MCF 10A (cell line): Measurements from ENCODE around the gene EVA1B. TPM values are rescaled to one million over a fixed set of nuclear protein-coding genes. Genes with fewer than 3 reads are reported as not detected.

ENCODE experiments used
- BruUV-seq: library from RNA; stranded (reverse); fragments of 400-500 nt; replicated peaks from 2 replicates; lab custom pipeline; 2021; lab: Mats Ljungman, UMichigan
- CTCF ChIA-PET: fragments of 300-600 bp; sonication (Branson Sonifier 250); formaldehyde crosslinking; extraction: SDS; loops from one replicate; lab custom pipeline; 2021; ENCODE audit warnings: antibody characterized with exemption, inconsistent platforms; lab: Yijun Ruan, JAX
- POLR2A ChIA-PET: fragments of 300-600, 350-650 bp; sonication (Branson Sonifier 250); formaldehyde crosslinking; extraction: SDS; loops from one replicate; lab custom pipeline; 2020; ENCODE audit warnings: antibody characterized with exemption, inconsistent platforms; lab: Yijun Ruan, JAX
- DNase-seq: peaks from one replicate; pipeline ENCODE4 v3.0.0-alpha.2; 2018; ENCODE audit not compliant: unreplicated experiment
- H3K27ac Mint-ChIP-seq: one replicate; pipeline ENCODE4 v1.8.0; 2022; ENCODE audit warnings: mild to moderate bottlenecking, low read depth, mixed read lengths; ENCODE audit not compliant: unreplicated experiment
- H3K27me3 Mint-ChIP-seq: one replicate; pipeline ENCODE4 v1.8.0; 2022; ENCODE audit warnings: mixed read lengths; ENCODE audit not compliant: insufficient read depth, unreplicated experiment
- H3K36me3 Mint-ChIP-seq: one replicate; pipeline ENCODE4 v1.8.0; 2022; ENCODE audit warnings: mild to moderate bottlenecking, moderate library complexity, mixed read lengths; ENCODE audit not compliant: insufficient read depth, unreplicated experiment
- H3K4me1 Mint-ChIP-seq: one replicate; pipeline ENCODE4 v1.8.0; 2022; ENCODE audit warnings: mixed read lengths; ENCODE audit not compliant: insufficient read depth, unreplicated experiment
- H3K4me3 Mint-ChIP-seq: one replicate; pipeline ENCODE4 v1.8.0; 2022; ENCODE audit warnings: mild to moderate bottlenecking, moderate library complexity, mixed read lengths; ENCODE audit not compliant: unreplicated experiment
- H3K9me3 Mint-ChIP-seq: one replicate; pipeline ENCODE4 v1.8.0; 2022; ENCODE audit warnings: mixed read lengths; ENCODE audit not compliant: unreplicated experiment
- intact Hi-C: fragments of 100-400 bp; cut with micrococcal nuclease; formaldehyde crosslinking; loops from 2 replicates; pipeline ENCODE4 v1.14.1; 2022
- total RNA-seq: library from RNA; stranded (reverse); gene quantifications from 2 replicates; pipeline ENCODE4 v1.2.3, GENCODE V29; 2022
- TF ChIP-seq, protein P1 (sequence below): fragments of 200-600 bp; IDR thresholded peaks from one replicate; pipeline ENCODE4 v1.8.0; 2022; ENCODE audit warnings: antibody characterized with exemption, mild to moderate bottlenecking; ENCODE audit not compliant: unreplicated experiment

The EVA1B gene
- total RNA-seq, 1 experiment from 2014 or later = 4.8 TPM

DNA sequence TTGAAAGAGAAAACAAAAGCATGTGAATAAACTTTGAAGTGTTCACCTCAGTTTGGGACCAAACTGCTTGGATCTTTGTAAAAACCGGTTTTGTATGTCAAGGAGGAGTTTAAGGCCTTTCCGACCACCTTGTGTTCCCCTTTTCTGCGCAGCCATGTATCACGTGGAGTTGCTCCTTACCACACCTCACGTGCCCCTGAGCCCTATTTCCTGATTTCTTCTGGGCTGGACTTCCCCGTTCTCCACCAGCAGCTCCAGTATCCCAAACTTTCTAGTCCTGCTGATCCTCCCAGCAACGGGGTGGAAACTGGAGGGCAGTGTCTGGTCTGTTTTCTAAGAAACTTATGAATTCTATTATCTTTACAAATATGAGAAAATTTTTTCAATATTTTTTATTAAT lies 18.9 kb downstream of the EVA1B start:
- TSS peak; percentile 67 for BruUV-seq
- CTCF ChIA-PET = interaction anchor here (1.0 kb wide), 1 partner anchor 19 kb away, joined by 3 read pairs; no protein-coding TSS in a partner anchor
- Mint-ChIP-seq H3K27ac (no peak overlapping the region), H3K4me3 (no peak overlapping the region), H3K36me3 (peaks cover 83% of the 10 kb centered on the region), H3K9me3 (no peaks in the 10 kb centered on the region), H3K27me3 (no peaks in the 10 kb centered on the region), H3K4me1 (peaks cover 18% of the 10 kb centered on the region)
- TF ChIP-seq, protein P1, sequence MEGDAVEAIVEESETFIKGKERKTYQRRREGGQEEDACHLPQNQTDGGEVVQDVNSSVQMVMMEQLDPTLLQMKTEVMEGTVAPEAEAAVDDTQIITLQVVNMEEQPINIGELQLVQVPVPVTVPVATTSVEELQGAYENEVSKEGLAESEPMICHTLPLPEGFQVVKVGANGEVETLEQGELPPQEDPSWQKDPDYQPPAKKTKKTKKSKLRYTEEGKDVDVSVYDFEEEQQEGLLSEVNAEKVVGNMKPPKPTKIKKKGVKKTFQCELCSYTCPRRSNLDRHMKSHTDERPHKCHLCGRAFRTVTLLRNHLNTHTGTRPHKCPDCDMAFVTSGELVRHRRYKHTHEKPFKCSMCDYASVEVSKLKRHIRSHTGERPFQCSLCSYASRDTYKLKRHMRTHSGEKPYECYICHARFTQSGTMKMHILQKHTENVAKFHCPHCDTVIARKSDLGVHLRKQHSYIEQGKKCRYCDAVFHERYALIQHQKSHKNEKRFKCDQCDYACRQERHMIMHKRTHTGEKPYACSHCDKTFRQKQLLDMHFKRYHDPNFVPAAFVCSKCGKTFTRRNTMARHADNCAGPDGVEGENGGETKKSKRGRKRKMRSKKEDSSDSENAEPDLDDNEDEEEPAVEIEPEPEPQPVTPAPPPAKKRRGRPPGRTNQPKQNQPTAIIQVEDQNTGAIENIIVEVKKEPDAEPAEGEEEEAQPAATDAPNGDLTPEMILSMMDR = no peak
- POLR2A ChIA-PET = interaction anchor here (3.0 kb wide), 1 partner anchor 80 kb away, joined by 18 read pairs; the partner anchor contains the start of gene THRAP3
- intact Hi-C loops = no loop called here
- no peak for DNase-seq

- CTCF ChIA-PET = interaction anchor here (1.0 kb wide), 1 partner anchor 18 kb away, joined by 3 read pairs; no protein-coding TSS in a partner anchor
- peaks cover 86% of the 10 kb centered on the region for H3K36me3 Mint-ChIP-seq
- peaks cover 19% of the 10 kb centered on the region for H3K4me1 Mint-ChIP-seq
- TF ChIP-seq, protein P1 = no peak
- intact Hi-C loops = no loop called here
- H3K27me3 Mint-ChIP-seq = no peaks in the 10 kb centered on the region
- no peak overlapping the region for H3K4me3 Mint-ChIP-seq
- no peak for DNase-seq
- BruUV-seq = no TSS peak
- POLR2A ChIA-PET = interaction anchor here (1.2 to 2.1 kb wide), 2 partner anchors 83 to 154 kb away, joined by 4 to 5 read pairs; no protein-coding TSS in a partner anchor
- H3K27ac Mint-ChIP-seq = peak overlapping the region; percentile 36
- H3K9me3 Mint-ChIP-seq = no peaks in the 10 kb centered on the region
These were observed 19.6 kb downstream of the EVA1B start for GRCh38 chr1:36303650-36304360.

DNA sequence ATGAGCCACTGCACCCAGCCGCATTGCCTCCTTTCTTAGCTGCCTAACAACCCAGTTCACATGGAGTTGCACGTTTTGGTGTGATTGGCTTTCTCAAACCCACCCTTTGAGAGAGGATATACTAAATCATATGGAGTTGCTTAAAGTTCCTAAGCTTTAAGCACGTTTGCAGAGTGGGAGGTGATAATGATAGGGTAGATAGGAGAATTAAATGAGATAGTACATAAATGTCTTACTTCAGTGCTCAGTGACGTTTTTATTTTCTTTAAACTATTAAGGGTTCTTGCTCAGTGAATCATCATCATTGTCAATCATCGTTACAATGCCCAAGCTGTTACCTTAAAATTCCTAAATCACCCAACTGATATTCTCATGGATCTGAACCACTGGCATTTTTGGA lies 20.2 kb downstream of the EVA1B start:
- DNase-seq = no peak
- ChIA-PET POLR2A (interaction anchor here (0.6 to 2.1 kb wide), 4 partner anchors 9 to 153 kb away, joined by 3 to 5 read pairs (median 4); partner anchors contain the start of gene LSM10), CTCF (interaction anchor here (1.0 to 1.1 kb wide), 2 partner anchors 18 to 115 kb away, joined by 3 to 4 read pairs; no protein-coding TSS in a partner anchor)
- Mint-ChIP-seq H3K27me3 (no peaks in the 10 kb centered on the region), H3K9me3 (no peaks in the 10 kb centered on the region), H3K27ac (peak overlapping the region; percentile 36), H3K36me3 (peaks cover 92% of the 10 kb centered on the region), H3K4me1 (peaks cover 19% of the 10 kb centered on the region), H3K4me3 (no peak overlapping the region)
- intact Hi-C loops = no loop called here
- TF ChIP-seq, protein P1 = no peak
- BruUV-seq = no TSS peak

- peaks cover 13% of the 10 kb centered on the region for H3K4me1 Mint-ChIP-seq
- peak overlapping the region; percentile 67 for H3K27ac Mint-ChIP-seq
- no TSS peak for BruUV-seq
- H3K4me3 Mint-ChIP-seq = no peak overlapping the region
- DNase-seq = no peak
- peaks cover 99% of the 10 kb centered on the region for H3K36me3 Mint-ChIP-seq
- ChIA-PET CTCF (interaction anchor here (1.1 to 2.8 kb wide), 11 partner anchors 9 to 168 kb away, joined by 3 to 25 read pairs (median 7); partner anchors contain the start of gene THRAP3), POLR2A (interaction anchor here (0.6 to 1.7 kb wide), 3 partner anchors 84 to 368 kb away, joined by 3 to 4 read pairs (median 3); no protein-coding TSS in a partner anchor)
- intact Hi-C loops = no loop called here
- H3K9me3 Mint-ChIP-seq = no peaks in the 10 kb centered on the region
- TF ChIP-seq, protein P1 = no peak
- H3K27me3 Mint-ChIP-seq = no peaks in the 10 kb centered on the region
These were observed 22.2 kb downstream of the EVA1B start for GRCh38 chr1:36301220-36301619.
